Activated T-helper 2 cell treated with anti-CD3 and anti-CD28 coated beads, Interferon-gamma antibody, Interleukin-2, Interleukin-4, amounts not matched to agents 10 μg/mL and 5 μg/mL and 100 μg/mL, durations not matched to agents 14 hours and 24 hours and 36 hours (primary cell): ENCODE data around the gene RUSC2. TPM values are rescaled to one million over a fixed set of nuclear protein-coding genes. Genes with fewer than 3 reads are reported as not detected.
"Not testable (repeated sequence)": the region's sequence is repeated elsewhere in the genome, so short reads cannot be mapped to it uniquely, and the experiment has no call there.

Source experiments
- DNase-seq: peaks from one replicate; pipeline ENCODE4 v3.0.0; 2021; ENCODE audit warnings: low spot score
- H3K27ac Mint-ChIP-seq: one replicate; pipeline ENCODE4 v1.8.0; 2021; ENCODE audit warnings: mixed read lengths
- H3K27me3 Mint-ChIP-seq: one replicate; pipeline ENCODE4 v1.8.0; 2021; ENCODE audit warnings: low read depth, mixed read lengths
- H3K36me3 Mint-ChIP-seq: one replicate; pipeline ENCODE4 v1.8.0; 2021; ENCODE audit warnings: low read depth, mixed read lengths
- H3K4me1 Mint-ChIP-seq: one replicate; pipeline ENCODE4 v1.8.0; 2021; ENCODE audit warnings: low read depth, mixed read lengths
- H3K4me3 Mint-ChIP-seq: one replicate; pipeline ENCODE4 v1.8.0; 2021; ENCODE audit warnings: low read depth, mild to moderate bottlenecking, moderate library complexity, mixed read lengths
- H3K9me3 Mint-ChIP-seq: one replicate; pipeline ENCODE4 v1.8.0; 2021; ENCODE audit warnings: mixed read lengths
- intact Hi-C: fragments of 100-400 bp; cut with micrococcal nuclease; formaldehyde crosslinking; loops from one replicate; pipeline ENCODE4 v1.15.1; 2023
- total RNA-seq: library from RNA; stranded (reverse); gene quantifications from 2 replicates; pipeline ENCODE4 v1.2.3, GENCODE V29; 2022

The RUSC2 gene, protein sequence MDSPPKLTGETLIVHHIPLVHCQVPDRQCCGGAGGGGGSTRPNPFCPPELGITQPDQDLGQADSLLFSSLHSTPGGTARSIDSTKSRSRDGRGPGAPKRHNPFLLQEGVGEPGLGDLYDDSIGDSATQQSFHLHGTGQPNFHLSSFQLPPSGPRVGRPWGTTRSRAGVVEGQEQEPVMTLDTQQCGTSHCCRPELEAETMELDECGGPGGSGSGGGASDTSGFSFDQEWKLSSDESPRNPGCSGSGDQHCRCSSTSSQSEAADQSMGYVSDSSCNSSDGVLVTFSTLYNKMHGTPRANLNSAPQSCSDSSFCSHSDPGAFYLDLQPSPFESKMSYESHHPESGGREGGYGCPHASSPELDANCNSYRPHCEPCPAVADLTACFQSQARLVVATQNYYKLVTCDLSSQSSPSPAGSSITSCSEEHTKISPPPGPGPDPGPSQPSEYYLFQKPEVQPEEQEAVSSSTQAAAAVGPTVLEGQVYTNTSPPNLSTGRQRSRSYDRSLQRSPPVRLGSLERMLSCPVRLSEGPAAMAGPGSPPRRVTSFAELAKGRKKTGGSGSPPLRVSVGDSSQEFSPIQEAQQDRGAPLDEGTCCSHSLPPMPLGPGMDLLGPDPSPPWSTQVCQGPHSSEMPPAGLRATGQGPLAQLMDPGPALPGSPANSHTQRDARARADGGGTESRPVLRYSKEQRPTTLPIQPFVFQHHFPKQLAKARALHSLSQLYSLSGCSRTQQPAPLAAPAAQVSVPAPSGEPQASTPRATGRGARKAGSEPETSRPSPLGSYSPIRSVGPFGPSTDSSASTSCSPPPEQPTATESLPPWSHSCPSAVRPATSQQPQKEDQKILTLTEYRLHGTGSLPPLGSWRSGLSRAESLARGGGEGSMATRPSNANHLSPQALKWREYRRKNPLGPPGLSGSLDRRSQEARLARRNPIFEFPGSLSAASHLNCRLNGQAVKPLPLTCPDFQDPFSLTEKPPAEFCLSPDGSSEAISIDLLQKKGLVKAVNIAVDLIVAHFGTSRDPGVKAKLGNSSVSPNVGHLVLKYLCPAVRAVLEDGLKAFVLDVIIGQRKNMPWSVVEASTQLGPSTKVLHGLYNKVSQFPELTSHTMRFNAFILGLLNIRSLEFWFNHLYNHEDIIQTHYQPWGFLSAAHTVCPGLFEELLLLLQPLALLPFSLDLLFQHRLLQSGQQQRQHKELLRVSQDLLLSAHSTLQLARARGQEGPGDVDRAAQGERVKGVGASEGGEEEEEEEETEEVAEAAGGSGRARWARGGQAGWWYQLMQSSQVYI (N-terminal part only)
- 5.9 and 6.7 TPM in 2 replicates for total RNA-seq

DNA sequence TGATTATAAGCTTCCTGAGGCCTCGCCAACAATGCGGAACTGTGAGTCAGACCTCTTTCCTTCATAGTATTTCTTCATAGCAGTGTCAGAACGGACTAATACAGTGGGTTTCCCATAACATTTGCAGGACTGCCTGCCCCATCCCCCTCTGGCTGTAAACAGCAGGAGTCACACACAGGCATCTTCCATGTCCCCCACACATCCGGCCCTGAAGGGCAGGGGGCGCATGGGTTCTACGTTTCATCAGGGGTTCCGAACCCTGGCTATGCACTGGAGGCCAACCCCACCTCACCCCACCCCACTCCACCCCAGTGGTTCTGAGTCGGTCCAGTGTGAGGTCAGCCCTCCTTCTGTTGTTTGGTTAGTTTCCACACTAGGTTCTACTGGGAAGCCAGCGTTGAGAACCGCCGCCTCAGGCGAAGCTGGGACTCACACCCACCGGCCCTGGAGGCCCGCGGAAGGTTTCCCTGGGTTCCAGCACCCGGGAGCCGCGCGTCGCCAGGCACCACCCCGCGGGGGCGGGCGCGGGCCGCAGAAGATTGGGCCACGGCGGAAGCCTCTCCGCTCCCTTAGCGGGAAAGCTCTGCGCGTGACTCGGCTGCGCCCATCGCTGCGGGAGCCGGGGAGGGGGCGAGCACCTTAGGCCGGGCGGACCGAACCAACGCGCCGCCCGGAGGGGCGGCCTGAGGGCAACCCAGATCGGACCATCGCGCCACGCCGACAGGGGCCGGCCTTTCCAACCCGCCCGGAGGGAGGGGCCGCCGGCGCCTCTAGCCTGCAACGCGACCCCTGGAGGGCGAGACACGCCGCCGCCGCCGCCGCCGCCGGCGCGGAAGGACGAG is at the start of gene RUSC2:
RUSC2 (plus strand) TSS at position 799 of the 842 bp plus-strand sequence. CDS start 56,411 bp downstream, outside the sequence.
- intact Hi-C loops: loop anchor here (10.0 kb wide), 1 partner anchor 215 kb away; no protein-coding TSS in a partner anchor
- Mint-ChIP-seq H3K4me1 (peaks cover 31% of the 10 kb centered on the region), H3K9me3 (peaks cover 6% of the 10 kb centered on the region), H3K27me3 (peaks cover 23% of the 10 kb centered on the region), H3K4me3 (peak within 1 kb of the TSS; percentile 87), H3K27ac (peak within 1 kb of the TSS; percentile 80), H3K36me3 (no peaks in the 10 kb centered on the region)
- peak; percentile 53 for DNase-seq

DNA sequence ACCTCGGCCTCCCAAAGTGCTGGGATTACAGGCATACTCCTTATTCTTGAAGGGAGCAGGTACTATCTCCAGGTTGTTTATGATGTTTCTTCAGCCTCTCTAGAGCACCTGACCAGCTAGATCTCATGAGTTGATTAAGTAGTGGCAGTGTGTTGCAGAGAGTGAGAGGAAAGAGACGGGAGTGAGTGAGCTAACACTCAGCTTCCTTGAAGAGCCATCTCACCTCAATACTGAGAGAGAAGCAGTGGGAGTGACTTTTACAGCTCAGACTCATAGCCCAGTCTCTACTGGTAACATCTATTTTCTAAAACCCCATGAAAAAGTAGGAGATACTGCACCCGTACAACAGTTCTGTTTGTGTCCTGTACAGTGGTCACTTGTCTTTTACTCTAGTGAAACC is 43.9 kb upstream of the RUSC2 start:
- no peak overlapping the region for H3K4me3 Mint-ChIP-seq
- H3K9me3 Mint-ChIP-seq: no peaks in the 10 kb centered on the region
- no peak for DNase-seq
- intact Hi-C loops: no loop called here
- no peaks in the 10 kb centered on the region for H3K4me1 Mint-ChIP-seq
- peaks cover 25% of the 10 kb centered on the region for H3K27me3 Mint-ChIP-seq
- no peaks in the 10 kb centered on the region for H3K36me3 Mint-ChIP-seq
- no peak overlapping the region for H3K27ac Mint-ChIP-seq

DNA sequence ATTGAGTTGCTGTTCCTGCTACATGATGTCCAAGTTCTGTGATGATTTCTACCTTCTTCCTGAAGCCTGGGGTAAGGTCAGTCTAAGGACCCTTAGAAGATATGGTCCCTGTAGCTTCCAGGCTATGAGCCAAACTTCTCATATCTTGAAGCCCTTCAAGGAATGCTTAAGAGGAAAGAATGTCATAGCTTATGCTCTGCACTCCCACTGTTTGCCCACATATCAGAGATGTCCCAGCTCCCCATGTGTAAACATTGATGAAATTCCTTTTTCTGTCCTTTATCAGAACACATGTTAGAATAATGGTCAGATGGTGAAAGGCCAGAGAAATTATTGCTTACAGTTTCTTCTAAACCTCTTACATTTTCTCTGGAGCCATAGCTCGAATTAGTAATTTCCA is 41.4 kb upstream of the RUSC2 start:
- DNase-seq: no peak
- intact Hi-C loops: no loop called here
- Mint-ChIP-seq H3K36me3 (no peaks in the 10 kb centered on the region), H3K4me3 (no peak overlapping the region), H3K27ac (no peak overlapping the region), H3K27me3 (peaks cover 23% of the 10 kb centered on the region), H3K4me1 (no peaks in the 10 kb centered on the region), H3K9me3 (no peaks in the 10 kb centered on the region)

DNA sequence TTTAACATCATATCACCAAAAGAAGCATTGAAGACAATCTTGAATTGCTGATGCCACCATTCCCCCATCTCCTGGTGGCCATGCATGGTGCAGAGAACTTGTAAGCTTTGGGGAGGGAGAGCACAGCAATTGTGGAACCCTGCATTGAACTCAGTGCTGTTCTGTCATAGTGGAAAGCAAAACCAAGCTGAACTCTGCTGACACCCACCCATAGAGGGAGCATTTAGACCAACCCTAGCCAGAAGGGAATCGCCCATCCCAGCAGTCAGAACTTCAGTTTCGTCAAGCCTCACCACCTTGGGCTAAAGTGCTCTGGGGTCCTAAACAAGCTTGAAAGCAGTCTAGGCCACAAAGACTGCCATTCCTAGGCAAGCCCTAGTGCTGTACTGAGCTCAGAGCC is 37.4 kb upstream of the RUSC2 start:
- no peak overlapping the region for H3K27ac Mint-ChIP-seq
- DNase-seq: no peak
- H3K27me3 Mint-ChIP-seq: peaks cover 15% of the 10 kb centered on the region
- intact Hi-C loops: no loop called here
- H3K4me1 Mint-ChIP-seq: no peaks in the 10 kb centered on the region
- H3K4me3 Mint-ChIP-seq: no peak overlapping the region
- H3K9me3 Mint-ChIP-seq: peaks cover 5% of the 10 kb centered on the region
- no peaks in the 10 kb centered on the region for H3K36me3 Mint-ChIP-seq

DNA sequence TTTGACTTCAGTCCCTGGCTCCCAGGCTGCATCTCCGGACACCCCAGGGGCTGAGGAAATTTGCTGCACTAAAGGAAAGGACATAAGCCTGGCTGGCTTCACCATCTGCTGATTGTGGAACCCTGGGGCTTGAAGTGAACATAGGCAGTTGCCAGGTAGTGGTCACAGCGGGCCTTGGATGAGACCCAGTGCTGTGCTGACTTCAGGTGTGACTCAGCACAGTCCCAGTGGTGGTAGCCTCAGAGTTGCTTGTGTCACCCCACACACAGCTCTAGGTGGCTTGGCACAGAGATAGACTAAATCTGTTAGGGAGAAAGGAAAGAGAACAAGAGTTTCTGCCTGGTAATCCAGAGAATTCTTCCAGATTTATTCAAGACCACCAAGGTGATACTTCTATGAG is 36.1 kb upstream of the RUSC2 start:
- H3K4me1 Mint-ChIP-seq: no peaks in the 10 kb centered on the region
- intact Hi-C loops: no loop called here
- H3K27me3 Mint-ChIP-seq: peaks cover 13% of the 10 kb centered on the region
- no peak overlapping the region for H3K27ac Mint-ChIP-seq
- DNase-seq: no peak
- H3K4me3 Mint-ChIP-seq: no peak overlapping the region
- H3K9me3 Mint-ChIP-seq: peaks cover 5% of the 10 kb centered on the region
- H3K36me3 Mint-ChIP-seq: no peaks in the 10 kb centered on the region

DNA sequence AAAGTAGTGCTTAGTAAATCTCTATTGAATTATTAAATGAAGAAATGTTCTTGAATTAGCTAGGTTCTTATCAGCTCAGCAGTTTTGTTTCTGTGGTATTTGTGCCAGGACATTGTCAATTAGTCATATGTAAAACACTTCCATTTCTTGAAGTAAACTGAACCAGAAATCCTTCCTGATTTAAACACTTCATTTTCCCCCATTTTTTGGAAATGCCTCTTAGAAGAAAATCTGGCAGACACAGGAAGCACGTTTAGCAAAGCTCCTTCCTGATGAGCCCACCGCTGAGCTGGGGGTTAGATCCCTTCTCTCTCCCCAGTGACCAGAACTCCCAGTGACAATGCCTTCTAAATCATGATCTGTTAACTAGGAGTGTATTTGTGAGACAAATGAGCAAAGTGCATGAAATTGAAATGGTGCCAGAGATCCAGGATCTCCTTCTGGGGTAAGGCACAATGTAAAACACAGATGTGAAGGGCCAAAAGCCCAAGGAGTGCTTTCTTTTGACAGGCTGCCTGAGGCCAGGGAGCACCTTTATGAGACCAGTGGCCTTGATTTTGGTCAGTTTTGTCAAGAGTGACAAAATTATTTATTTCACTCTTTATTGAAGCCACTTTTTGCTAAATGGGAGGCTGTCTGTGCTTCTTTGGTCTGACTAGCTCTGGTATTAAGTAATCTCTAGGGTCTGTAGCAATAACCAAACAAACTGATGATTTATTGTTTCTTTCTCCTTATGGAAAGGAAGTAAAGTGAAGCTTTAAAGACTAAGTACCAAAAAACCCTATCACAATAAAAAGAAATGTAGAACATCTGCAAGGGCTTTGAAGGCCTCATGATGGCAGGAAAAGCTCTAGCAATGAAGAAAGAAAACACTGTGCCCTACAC is 25.5 kb upstream of the RUSC2 start:
- H3K4me3 Mint-ChIP-seq: no peak overlapping the region
- DNase-seq: no peak
- H3K36me3 Mint-ChIP-seq: no peaks in the 10 kb centered on the region
- peaks cover 9% of the 10 kb centered on the region for H3K9me3 Mint-ChIP-seq
- intact Hi-C loops: no loop called here
- H3K27me3 Mint-ChIP-seq: peaks cover 19% of the 10 kb centered on the region
- H3K4me1 Mint-ChIP-seq: no peaks in the 10 kb centered on the region
- no peak overlapping the region for H3K27ac Mint-ChIP-seq

DNA sequence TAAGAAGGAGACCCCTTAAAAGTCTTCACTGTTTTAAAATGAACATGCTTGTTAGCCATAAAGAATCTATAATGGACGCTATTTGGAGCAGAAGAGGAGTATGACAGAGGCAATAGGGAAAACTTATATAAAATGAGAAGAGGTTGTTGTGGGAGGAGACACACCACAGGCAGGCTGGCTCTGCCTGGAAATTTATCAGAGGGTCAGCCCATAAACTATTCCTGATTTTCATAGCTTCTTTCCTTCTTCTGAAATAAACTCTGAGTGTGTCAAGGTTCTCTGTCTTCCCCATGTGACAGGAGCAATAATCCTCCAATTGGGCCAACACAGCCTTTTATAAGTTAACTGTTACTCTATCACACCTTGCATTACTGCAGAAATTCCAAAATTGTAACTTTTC is 19.6 kb upstream of the RUSC2 start:
- Mint-ChIP-seq H3K9me3 (no peaks in the 10 kb centered on the region), H3K27ac (no peak overlapping the region), H3K4me3 (no peak overlapping the region), H3K4me1 (no peaks in the 10 kb centered on the region), H3K27me3 (peaks cover 31% of the 10 kb centered on the region), H3K36me3 (no peaks in the 10 kb centered on the region)
- DNase-seq: no peak
- intact Hi-C loops: no loop called here

DNA sequence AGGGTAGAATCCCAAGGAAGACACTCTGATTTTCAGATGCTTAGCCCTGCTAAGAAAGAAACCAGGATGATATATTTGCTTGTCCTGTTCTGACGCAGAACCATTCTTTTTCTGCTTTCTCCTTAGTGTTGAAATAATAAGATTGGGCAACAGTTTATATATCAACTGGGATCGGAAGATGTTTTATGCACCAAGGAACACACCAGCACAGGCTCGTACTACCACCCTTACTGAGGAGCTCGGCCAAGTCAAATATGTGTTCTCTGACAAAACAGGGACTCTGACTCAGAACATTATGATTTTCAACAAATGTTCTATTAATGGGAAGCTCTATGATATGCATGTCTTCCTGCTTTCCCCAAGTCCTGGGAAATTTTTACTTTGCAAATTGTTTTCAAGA is 19.0 kb upstream of the RUSC2 start:
- no peak for DNase-seq
- intact Hi-C loops: no loop called here
- Mint-ChIP-seq H3K27me3 (peaks cover 32% of the 10 kb centered on the region), H3K4me1 (no peaks in the 10 kb centered on the region), H3K4me3 (no peak overlapping the region), H3K9me3 (no peaks in the 10 kb centered on the region), H3K27ac (no peak overlapping the region), H3K36me3 (no peaks in the 10 kb centered on the region)

DNA sequence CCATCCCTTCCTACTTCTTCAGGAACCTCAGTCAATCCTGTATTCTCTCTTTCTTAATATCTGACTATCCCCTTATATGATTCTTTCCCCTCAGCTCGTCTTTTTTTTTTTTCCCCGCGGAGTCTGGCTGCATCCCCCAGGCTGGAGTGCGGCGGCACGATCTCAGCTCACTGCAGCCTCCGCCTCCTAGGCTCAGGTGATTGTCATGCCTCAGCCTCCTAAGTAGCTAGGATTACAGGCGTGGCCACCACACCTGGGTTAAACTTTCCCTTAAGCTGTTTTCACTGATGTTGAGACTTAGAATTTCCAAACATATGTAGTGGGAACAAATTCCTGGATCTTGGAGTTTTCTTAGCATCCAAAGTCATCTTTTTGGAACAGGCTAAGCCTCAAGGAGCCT is 13.3 kb upstream of the RUSC2 start:
- H3K9me3 Mint-ChIP-seq: no peaks in the 10 kb centered on the region
- H3K27ac Mint-ChIP-seq: no peak overlapping the region
- no peak overlapping the region for H3K4me3 Mint-ChIP-seq

DNA sequence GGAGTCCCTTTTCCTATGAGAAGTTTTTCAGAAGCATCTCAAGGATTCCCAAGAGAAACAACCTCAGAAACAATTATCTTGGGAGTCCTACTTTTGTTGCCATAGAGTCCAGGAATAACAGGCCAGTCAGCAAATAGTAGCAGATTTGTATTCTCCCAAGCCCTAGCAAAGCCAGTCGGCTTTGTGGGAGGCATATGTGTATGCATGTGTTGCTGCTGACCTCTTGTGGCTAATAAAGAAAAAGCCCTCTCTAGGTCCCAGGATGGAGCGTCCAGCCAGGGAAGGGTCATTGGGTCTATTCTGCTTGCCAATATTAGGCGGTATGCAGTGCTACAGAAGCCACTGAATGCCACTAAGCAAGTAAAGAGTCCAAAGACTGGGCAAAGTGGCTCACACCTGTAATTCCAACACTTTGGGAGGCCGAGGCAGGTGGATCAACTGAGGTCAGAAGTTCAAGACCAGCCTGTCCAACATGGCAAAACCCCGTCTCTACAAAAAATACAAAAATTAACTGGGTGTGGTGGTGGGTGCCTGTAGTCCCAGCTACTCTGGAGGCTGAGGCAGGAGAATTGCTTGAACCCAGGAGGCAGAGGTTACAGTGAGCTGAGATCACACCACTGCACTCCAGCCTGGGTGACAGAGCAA is 12.6 kb upstream of the RUSC2 start:
- intact Hi-C loops: loop anchor here (1.0 to 5.0 kb wide), 2 partner anchors 361 to 580 kb away; a partner anchor contains a TSS
- H3K27ac Mint-ChIP-seq, H3K4me1 Mint-ChIP-seq, DNase-seq, H3K9me3 Mint-ChIP-seq, H3K4me3 Mint-ChIP-seq, H3K36me3 Mint-ChIP-seq: not testable (repeated sequence)
- H3K27me3 Mint-ChIP-seq: peaks cover 26% of the 10 kb centered on the region

More for the DNA sequence above, 13.3 kb upstream of the RUSC2 start:
- DNase-seq: no peak
- no peaks in the 10 kb centered on the region for H3K4me1 Mint-ChIP-seq
- intact Hi-C loops: loop anchor here (5.0 kb wide), 1 partner anchor 579 kb away; a partner anchor contains a TSS
- peaks cover 27% of the 10 kb centered on the region for H3K27me3 Mint-ChIP-seq
- no peaks in the 10 kb centered on the region for H3K36me3 Mint-ChIP-seq

DNA sequence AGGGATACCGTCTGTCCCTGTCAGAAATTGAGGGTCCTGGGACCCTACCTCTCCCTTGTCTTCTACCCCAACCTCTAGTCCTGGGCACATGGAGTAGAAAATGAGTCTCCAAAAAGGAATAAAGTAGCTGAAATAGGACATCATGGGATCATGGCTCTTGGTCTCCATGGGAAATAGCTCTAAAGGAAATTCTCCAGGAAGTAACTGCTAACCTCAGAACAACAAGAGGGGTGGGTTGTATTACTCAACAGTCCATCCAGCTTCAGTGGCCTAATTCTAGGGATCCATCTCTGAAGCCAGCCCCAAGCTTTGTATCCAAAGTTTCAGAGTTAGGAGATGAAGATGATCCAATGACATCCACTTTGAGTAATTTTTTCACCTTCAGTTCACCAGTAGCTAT is 11.0 kb upstream of the RUSC2 start:
- Mint-ChIP-seq H3K27ac (no peak overlapping the region), H3K36me3 (no peaks in the 10 kb centered on the region)
- intact Hi-C loops: loop anchor here (5.0 kb wide), 1 partner anchor 582 kb away; a partner anchor contains a TSS

More for the DNA sequence above, 11.0 kb upstream of the RUSC2 start:
- Mint-ChIP-seq H3K4me1 (no peaks in the 10 kb centered on the region), H3K27me3 (peaks cover 19% of the 10 kb centered on the region), H3K4me3 (no peak overlapping the region), H3K9me3 (no peaks in the 10 kb centered on the region)
- no peak for DNase-seq
